HEK293 (cell line): ENCODE measurements around the gene TRA2B.

ENCODE experiments used
- CTCF ChIA-PET: fragments of 350-600 bp; formaldehyde crosslinking; extraction: SDS; loops from one replicate; lab custom pipeline; 2021; ENCODE audit warnings: antibody characterized with exemption; lab: Yijun Ruan, JAX
- POLR2A ChIA-PET: fragments of 300-600 bp; formaldehyde crosslinking; extraction: SDS; loops from one replicate; lab custom pipeline; 2020; ENCODE audit warnings: antibody characterized with exemption, inconsistent platforms; lab: Yijun Ruan, JAX
- H3K27ac ChIP-seq: fragments of 200-500 bp; sonication (Bioruptor generic); 2 replicates; pipeline ENCODE4 v1.5.1; 2014; ENCODE audit warnings: low read depth, low read length, control low read depth, inconsistent platforms; ENCODE audit errors: extremely low read depth
- H3K36me3 ChIP-seq, 2 experiments: fragments of 200-500 bp in 1 of 2; sonication (Bioruptor generic) in 1 of 2; 1 replicate in 1 of 2; 2 replicates in 1 of 2; pipeline ENCODE4 v1.5.1; 2014 to 2017; ENCODE audit warnings: inconsistent platforms in 2 of 2, low read length in 2 of 2; ENCODE audit not compliant: control insufficient read depth in 2 of 2, insufficient read depth in 1 of 2
- H3K4me1 ChIP-seq: fragments of 200-500 bp; sonication (Bioruptor generic); 2 replicates; pipeline ENCODE4 v1.5.1; 2014; ENCODE audit warnings: mild to moderate bottlenecking, low read length, inconsistent platforms; ENCODE audit not compliant: control insufficient read depth, insufficient read depth
- H3K4me3 ChIP-seq: 2 replicates; pipeline ENCODE4 v1.5.1; 2011; ENCODE audit warnings: low read depth, mild to moderate bottlenecking, control low read depth, low read length, moderate library complexity
- H3K9me3 ChIP-seq: fragments of 200-500 bp; sonication (Bioruptor generic); 2 replicates; pipeline ENCODE4 v1.5.1; 2014; ENCODE audit warnings: low read depth, low read length, inconsistent platforms; ENCODE audit not compliant: control insufficient read depth, insufficient read depth
- EGR2 ChIP-seq: fragments of 450-650 bp; formaldehyde crosslinking; IDR thresholded peaks from 2 replicates; pipeline ENCODE4 v1.5.1; 2016; ENCODE audit warnings: low read depth, missing biosample characterization, missing genetic modification characterization
- ELK4 ChIP-seq: IDR thresholded peaks from 2 replicates; pipeline ENCODE4 v1.6.1; 2011; ENCODE audit warnings: mild to moderate bottlenecking, low read depth, low read length, borderline replicate concordance
- FEZF1 ChIP-seq: fragments of 450-650 bp; formaldehyde crosslinking; IDR thresholded peaks from 2 replicates; pipeline ENCODE4 v1.5.1; 2016; ENCODE audit warnings: missing biosample characterization, missing genetic modification characterization
- HOXD13 ChIP-seq: sonication (generic); formaldehyde crosslinking; IDR thresholded peaks from 2 replicates; pipeline ENCODE4 v1.8.0; 2022; ENCODE audit warnings: missing genetic modification reagents, borderline replicate concordance
- KLF17 ChIP-seq: fragments of 450-650 bp; formaldehyde crosslinking; IDR thresholded peaks from 2 replicates; pipeline ENCODE4 v1.5.1; 2016; ENCODE audit warnings: missing biosample characterization, missing genetic modification characterization
- KLF9 ChIP-seq: fragments of 450-650 bp; formaldehyde crosslinking; IDR thresholded peaks from 2 replicates; pipeline ENCODE4 v1.5.1; 2016; ENCODE audit warnings: missing biosample characterization, missing genetic modification characterization, low read depth
- PRDM6 ChIP-seq: fragments of 450-650 bp; formaldehyde crosslinking; IDR thresholded peaks from 2 replicates; pipeline ENCODE4 v1.5.1; 2017; ENCODE audit warnings: missing biosample characterization, missing genetic modification characterization
- SP2 ChIP-seq: fragments of 450-650 bp; formaldehyde crosslinking; IDR thresholded peaks from 2 replicates; pipeline ENCODE4 v1.5.1; 2016; ENCODE audit warnings: missing biosample characterization, missing genetic modification characterization
- TSHZ1 ChIP-seq: fragments of 450-650 bp; formaldehyde crosslinking; IDR thresholded peaks from 2 replicates; pipeline ENCODE4 v1.5.1; 2016; ENCODE audit warnings: missing biosample characterization, missing genetic modification characterization, borderline replicate concordance
- WT1 ChIP-seq: fragments of 450-650 bp; formaldehyde crosslinking; IDR thresholded peaks from 2 replicates; pipeline ENCODE4 v1.5.1; 2016; ENCODE audit warnings: missing biosample characterization, missing genetic modification characterization
- ZBTB21 ChIP-seq: fragments of 450-650 bp; formaldehyde crosslinking; IDR thresholded peaks from 2 replicates; pipeline ENCODE4 v1.5.1; 2017; ENCODE audit warnings: missing biosample characterization, missing genetic modification characterization
- ZBTB49 ChIP-seq: fragments of 450-650 bp; formaldehyde crosslinking; IDR thresholded peaks from 2 replicates; pipeline ENCODE4 v1.5.1; 2016; ENCODE audit warnings: missing biosample characterization, missing genetic modification characterization, low read depth
- ZNF184 ChIP-seq: fragments of 450-650 bp; IDR thresholded peaks from 2 replicates; pipeline ENCODE4 v1.5.1; 2018; ENCODE audit warnings: missing biosample characterization, mild to moderate bottlenecking, missing genetic modification characterization
- ZNF202 ChIP-seq: fragments of 450-650 bp; formaldehyde crosslinking; IDR thresholded peaks from 2 replicates; pipeline ENCODE4 v1.5.1; 2016; ENCODE audit warnings: missing biosample characterization, missing genetic modification characterization, borderline replicate concordance
- ZNF280C ChIP-seq: fragments of 450-650 bp; formaldehyde crosslinking; IDR thresholded peaks from 2 replicates; pipeline ENCODE4 v1.5.1; 2016; ENCODE audit warnings: missing biosample characterization, missing genetic modification characterization
- ZNF513 ChIP-seq: fragments of 450-650 bp; IDR thresholded peaks from 2 replicates; pipeline ENCODE4 v1.5.1; 2018; ENCODE audit warnings: missing biosample characterization, missing genetic modification characterization
- ZNF558 ChIP-seq: fragments of 450-650 bp; formaldehyde crosslinking; IDR thresholded peaks from 2 replicates; pipeline ENCODE4 v1.5.1; 2016; ENCODE audit warnings: missing biosample characterization, missing genetic modification characterization
- ZNF639 ChIP-seq: fragments of 450-650 bp; formaldehyde crosslinking; IDR thresholded peaks from 2 replicates; pipeline ENCODE4 v1.5.1; 2016; ENCODE audit warnings: missing biosample characterization, missing genetic modification characterization
- ZNF785 ChIP-seq: fragments of 450-650 bp; formaldehyde crosslinking; IDR thresholded peaks from 2 replicates; pipeline ENCODE4 v1.5.1; 2016; ENCODE audit warnings: missing biosample characterization, missing genetic modification characterization
- ZNF792 ChIP-seq: fragments of 450-650 bp; formaldehyde crosslinking; IDR thresholded peaks from 2 replicates; pipeline ENCODE4 v1.5.1; 2016; ENCODE audit warnings: missing biosample characterization, missing genetic modification characterization
- ZSCAN30 ChIP-seq: fragments of 450-650 bp; IDR thresholded peaks from 2 replicates; pipeline ENCODE4 v1.5.1; 2018; ENCODE audit warnings: missing biosample characterization, mild to moderate bottlenecking, missing genetic modification characterization, moderate library complexity

TRA2B gene

GRCh38 chr3:185937689-185938374 is at the start of gene TRA2B:
TSS of gene TRA2B (minus strand) at chr3:185938014. CDS start at chr3:185937860, 154 bp downstream.
- Histone ChIP-seq H3K36me3 (peaks cover 0 to 32% of the 10 kb centered on the region in 2 experiments; a peak in 1 of 3 replicates), H3K9me3 (no peaks in the 10 kb centered on the region), H3K4me3 (peak within 1 kb of the TSS; percentile 98), H3K27ac (peak within 1 kb of the TSS; percentile 97), H3K4me1 (no peaks in the 10 kb centered on the region)
- POLR2A ChIA-PET, result interaction anchor here (0.5 to 3.0 kb wide), 23 partner anchors 8 to 659 kb away, joined by 3 to 26 read pairs (median 4); partner anchors contain the start of genes DNAJB11 and IGF2BP2
- CTCF ChIA-PET, result interaction anchor here (0.5 to 0.7 kb wide), 2 partner anchors 39 to 163 kb away, joined by 3 to 5 read pairs; no protein-coding TSS in a partner anchor
- TF ChIP-seq ZBTB21 (tag by site-specific recombination), result peak; percentile 71; the same call in 1 of the 2 replicates
- no peak for TF ChIP-seq ZNF202 (tag by site-specific recombination)
- TF ChIP-seq ZNF280C (tag by site-specific recombination), result no peak
- TF ChIP-seq KLF17 (tag by site-specific recombination), result peak; percentile 37; the same call in 1 of the 2 replicates
- TF ChIP-seq KLF9, result peak; percentile 89
- TF ChIP-seq ZNF184 (tag by site-specific recombination), result no peak
- TF ChIP-seq FEZF1 (tag by site-specific recombination), result peak; percentile 62
- peak; percentile 39 for TF ChIP-seq ZSCAN30 (tag by site-specific recombination)
- TF ChIP-seq PRDM6 (tag by site-specific recombination), result no peak; the same call in 1 of the 2 replicates
- TF ChIP-seq ZBTB49, result no peak
- peak; percentile 10; the same call in 1 of the 2 replicates for TF ChIP-seq EGR2
- 0 out of 2 replicates have a peak, but pooled peaks have one; percentile 43 for TF ChIP-seq ZNF558 (tag by site-specific recombination)
- no peak; the same call in 1 of the 2 replicates for TF ChIP-seq TSHZ1 (tag by site-specific recombination)
- TF ChIP-seq HOXD13 (CRISPR knock-in tag), result no peak
- peak; percentile 64; the same call in 1 of the 2 replicates for TF ChIP-seq ZNF639 (tag by site-specific recombination)
- no peak for TF ChIP-seq ZNF792 (tag by site-specific recombination)
- TF ChIP-seq ZNF785 (tag by site-specific recombination), result no peak
- no peak for TF ChIP-seq ZNF513 (tag by site-specific recombination)
- TF ChIP-seq ELK4, result no peak
- peak; percentile 94 for TF ChIP-seq SP2 (tag by site-specific recombination)
- TF ChIP-seq WT1 (tag by site-specific recombination), result peak; percentile 40
